Stimulated activated CD4-positive, alpha-beta T cell treated with anti-CD3 and anti-CD28 coated beads, Interleukin-4, amount 100 ng/mL, for 24 hours (primary cell): Measurements from ENCODE around the gene PTPRN2.

ENCODE experiments used
- DNase-seq: peaks from one replicate; pipeline ENCODE4 v3.0.0-alpha.2; 2020

PTPRN2 gene

GRCh38 chr7:157630301-157630853 is 957.2 kb downstream of the PTPRN2 start:
- DNase-seq = no peak

- no peak for DNase-seq
Measured at GRCh38 chr7:157628456-157628855, 959.2 kb downstream of the PTPRN2 start.

GRCh38 chr7:157627646-157628045 is 960.0 kb downstream of the PTPRN2 start:
- no peak for DNase-seq

GRCh38 chr7:157627033-157627432 is 960.6 kb downstream of the PTPRN2 start:
- no peak for DNase-seq

GRCh38 chr7:157625973-157626742 is 961.5 kb downstream of the PTPRN2 start:
- DNase-seq = no peak

- no peak for DNase-seq
Measured at GRCh38 chr7:157623556-157623955, 964.1 kb downstream of the PTPRN2 start.

- DNase-seq = no peak
Measured at GRCh38 chr7:157622408-157623205, 965.0 kb downstream of the PTPRN2 start.

- no peak for DNase-seq
Measured at GRCh38 chr7:157622000-157622399, 965.6 kb downstream of the PTPRN2 start.

- DNase-seq = no peak
Measured at GRCh38 chr7:157621131-157621681, 966.4 kb downstream of the PTPRN2 start.

GRCh38 chr7:157620616-157621015 is 967.0 kb downstream of the PTPRN2 start:
- DNase-seq = no peak

GRCh38 chr7:157619753-157620525 is 967.7 kb downstream of the PTPRN2 start:
- DNase-seq = no peak

- DNase-seq = no peak
Measured at GRCh38 chr7:157618823-157619606, 968.6 kb downstream of the PTPRN2 start.

- DNase-seq = no peak
Measured at GRCh38 chr7:157618091-157618726, 969.4 kb downstream of the PTPRN2 start.

- no peak for DNase-seq
Measured at GRCh38 chr7:157617401-157617800, 970.2 kb downstream of the PTPRN2 start.

GRCh38 chr7:157616931-157617330 is 970.7 kb downstream of the PTPRN2 start:
- DNase-seq = no peak

GRCh38 chr7:157616426-157616825 is 971.2 kb downstream of the PTPRN2 start:
- no peak for DNase-seq

- no peak for DNase-seq
Measured at GRCh38 chr7:157615852-157616251, 971.8 kb downstream of the PTPRN2 start.

GRCh38 chr7:157615101-157615817 is 972.4 kb downstream of the PTPRN2 start:
- no peak for DNase-seq

- DNase-seq = no peak
Measured at GRCh38 chr7:157614457-157615020, 973.1 kb downstream of the PTPRN2 start.

- no peak for DNase-seq
Measured at GRCh38 chr7:157613575-157614322, 973.9 kb downstream of the PTPRN2 start.
